ENCODE results near the gene GRM3.

GRCh38 chr7:86778271-86778670 lies 134.6 kb downstream of the GRM3 start:
- TF ChIP-seq EHMT2 (IDR thresholded peaks at IDR 0.05; ENCODE audit: low read depth) (no peak), CTCF (IDR thresholded peaks at IDR 0.05) (no peak), PBX3 (IDR thresholded peaks at IDR 0.05) (no peak), MAFK (IDR thresholded peaks at IDR 0.05; ENCODE audit: partially characterized antibody) (no peak), ZFP36 (IDR thresholded peaks at IDR 0.05; ENCODE audit: borderline replicate concordance, partially characterized antibody) (no peak), POLR2AphosphoS2 (conservative IDR thresholded peaks at IDR 0.05; ENCODE audit: low read length) (no peak), JUNB (IDR thresholded peaks at IDR 0.05) (no peak), RNF2 (IDR thresholded peaks at IDR 0.05; ENCODE audit: borderline replicate concordance, low read depth) (no peak), CHD4 (IDR thresholded peaks at IDR 0.05; ENCODE audit: borderline replicate concordance) (no peak), EP300 (IDR thresholded peaks at IDR 0.05) (no peak)
- TF ChIP-seq, protein P1, sequence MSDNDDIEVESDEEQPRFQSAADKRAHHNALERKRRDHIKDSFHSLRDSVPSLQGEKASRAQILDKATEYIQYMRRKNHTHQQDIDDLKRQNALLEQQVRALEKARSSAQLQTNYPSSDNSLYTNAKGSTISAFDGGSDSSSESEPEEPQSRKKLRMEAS (IDR thresholded peaks at IDR 0.05): no peak
- TF ChIP-seq, protein P2, sequence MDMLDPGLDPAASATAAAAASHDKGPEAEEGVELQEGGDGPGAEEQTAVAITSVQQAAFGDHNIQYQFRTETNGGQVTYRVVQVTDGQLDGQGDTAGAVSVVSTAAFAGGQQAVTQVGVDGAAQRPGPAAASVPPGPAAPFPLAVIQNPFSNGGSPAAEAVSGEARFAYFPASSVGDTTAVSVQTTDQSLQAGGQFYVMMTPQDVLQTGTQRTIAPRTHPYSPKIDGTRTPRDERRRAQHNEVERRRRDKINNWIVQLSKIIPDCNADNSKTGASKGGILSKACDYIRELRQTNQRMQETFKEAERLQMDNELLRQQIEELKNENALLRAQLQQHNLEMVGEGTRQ (IDR thresholded peaks at IDR 0.05): no peak

Data from A549 (cell line).